ENCODE data around the gene CHFR.
"Not testable (repeated sequence)": the region's sequence is repeated elsewhere in the genome, so short reads cannot be mapped to it uniquely, and the experiment has no call there.

Gene CHFR

GRCh38 chr12:132809391-132809790 lies 78.0 kb downstream of the CHFR start:
- DNase-seq (ENCODE audit: low spot score) = peak; percentile 41

GRCh38 chr12:132807295-132808092 lies 79.9 kb downstream of the CHFR start:
- no peak for DNase-seq (ENCODE audit: low spot score)

- DNase-seq (ENCODE audit: low spot score) = no peak
Measured at GRCh38 chr12:132806857-132807256, 80.5 kb downstream of the CHFR start.

GRCh38 chr12:132804426-132804861 lies 83.0 kb downstream of the CHFR start:
- DNase-seq (ENCODE audit: low spot score) = no peak

- no peak for DNase-seq (ENCODE audit: low spot score)
Measured at GRCh38 chr12:132803888-132804287, 83.5 kb downstream of the CHFR start.

GRCh38 chr12:132803125-132803524 lies 84.3 kb downstream of the CHFR start:
- no peak for DNase-seq (ENCODE audit: low spot score)

- DNase-seq (ENCODE audit: low spot score) = no peak
Measured at GRCh38 chr12:132801741-132802140, 85.7 kb downstream of the CHFR start.

- DNase-seq (ENCODE audit: low spot score) = no peak
Measured at GRCh38 chr12:132798836-132799235, 88.6 kb downstream of the CHFR start.

GRCh38 chr12:132797820-132798570 lies 89.4 kb downstream of the CHFR start:
- DNase-seq (ENCODE audit: low spot score) = no peak

- no peak for DNase-seq (ENCODE audit: low spot score)
Measured at GRCh38 chr12:132795847-132796246, 91.6 kb downstream of the CHFR start.

GRCh38 chr12:132791940-132792339 lies 95.5 kb downstream of the CHFR start:
- not testable (repeated sequence) for DNase-seq (ENCODE audit: low spot score)

- DNase-seq (ENCODE audit: low spot score) = no peak
Measured at GRCh38 chr12:132789099-132789471, 98.3 kb downstream of the CHFR start.

GRCh38 chr12:132788375-132789098 lies 98.9 kb downstream of the CHFR start:
- no peak for DNase-seq (ENCODE audit: low spot score)

GRCh38 chr12:132787877-132788276 lies 99.5 kb downstream of the CHFR start:
- DNase-seq (ENCODE audit: low spot score) = no peak

- DNase-seq (ENCODE audit: low spot score) = no peak
Measured at GRCh38 chr12:132786192-132786591, 101.2 kb downstream of the CHFR start.

- no peak for DNase-seq (ENCODE audit: low spot score)
Measured at GRCh38 chr12:132784580-132784979, 102.8 kb downstream of the CHFR start.

- DNase-seq (ENCODE audit: low spot score) = no peak
Measured at GRCh38 chr12:132783917-132784531, 103.4 kb downstream of the CHFR start.

Measured in SK-N-DZ (cell line).